Sigmoid colon (tissue), 7 donors: Measurements from ENCODE around the gene CYSRT1. TPM values are rescaled to one million over a fixed set of nuclear protein-coding genes. Genes with fewer than 3 reads are reported as not detected.

Experiments used
- DNase-seq: peaks from one replicate; pipeline ENCODE4 v3.0.0-alpha.2; 2019
- H3K27ac ChIP-seq, 4 donors: fragments of 200-600 bp; sonication (generic); one replicate each; pipeline ENCODE4 v1.5.1; 2016 to 2019; ENCODE audit warnings: mild to moderate bottlenecking in 1 of 4
- H3K27me3 ChIP-seq, 3 donors: fragments of 200-600 bp; sonication (generic); one replicate each; pipeline ENCODE4 v1.5.1; 2019; ENCODE audit warnings: mild to moderate bottlenecking in 1 of 3
- H3K36me3 ChIP-seq, 4 donors: fragments of 200-600 bp; sonication (generic); one replicate each; pipeline ENCODE4 v1.5.1; 2016 to 2019
- H3K4me1 ChIP-seq, 4 donors: fragments of 200-600 bp; sonication (generic); one replicate each; pipeline ENCODE4 v1.5.1; 2017 to 2019
- H3K4me3 ChIP-seq, 4 donors: fragments of 200-600 bp; sonication (generic); one replicate each; pipeline ENCODE4 v1.5.1; 2017 to 2019; ENCODE audit warnings: mild to moderate bottlenecking in 2 of 4, moderate library complexity in 1 of 4
- H3K9me3 ChIP-seq, 4 donors: fragments of 200-600 bp in 3 of 4; sonication (generic) in 3 of 4; one replicate each; pipeline versions ENCODE4 v1.5.1 to v1.6.1; 2013 to 2019
- EP300 ChIP-seq, 4 donors: sonication (generic); formaldehyde crosslinking; IDR thresholded peaks; one replicate each; pipeline ENCODE4 v1.6.1; 2017; ENCODE audit warnings: antibody characterized with exemption in 4 of 4
- POLR2A ChIP-seq, 2 donors: fragments of 450-650 bp; IDR thresholded peaks; one replicate each; pipeline ENCODE4 v1.6.1; 2016; ENCODE audit warnings: antibody characterized with exemption in 2 of 2, mild to moderate bottlenecking in 2 of 2, moderate library complexity in 2 of 2
- POLR2AphosphoS5 ChIP-seq, 4 donors: sonication (generic); formaldehyde crosslinking; IDR thresholded peaks; one replicate each; pipeline ENCODE4 v1.6.1; 2017; ENCODE audit warnings: antibody characterized with exemption in 4 of 4
- WGBS, 2 donors: extraction: QIAGEN DNeasy Blood & Tissue Kit; methylation state at CpG; one replicate each; pipeline ENCODE4 v1.1.7; 2013; 5-methylcytosine and 5-hydroxymethylcytosine counted together
- intact Hi-C: fragments of 100-400 bp; cut with DNase I; formaldehyde crosslinking; loops from one replicate; pipeline ENCODE4 v1.15.1; 2023
- polyA plus RNA-seq, 3 donors: library from polyadenylated mRNA; stranded (reverse); fragments of 200-250 nt; gene quantifications; one replicate each; pipeline ENCODE4 v1.2.3, GENCODE V29; 2013
- total RNA-seq, 4 donors: library from RNA; depleted of rRNA; stranded (reverse); fragments of >200 nt; gene quantifications; one replicate each; pipeline ENCODE4 v1.1.0, GENCODE V29; 2016
- TF ChIP-seq, protein P1 (sequence below), 4 experiments: fragments of 450-650 bp in 3 of 4; fragments of 200-600 bp in 1 of 4; IDR thresholded peaks; one replicate each; pipeline ENCODE4 v1.5.1; 2016 to 2019; ENCODE audit warnings: antibody characterized with exemption in 4 of 4, mild to moderate bottlenecking in 3 of 4, moderate library complexity in 2 of 4
- donor health status: healthy with polysubstance abuse.
- donor health status: Bipolar disorder and iron deficiency.
- donor health status: healthy.

The CYSRT1 gene
- total and polyA plus RNA-seq, 7 donors = 0.33 to 1.2 (median 0.54) TPM; not detected in 4

DNA sequence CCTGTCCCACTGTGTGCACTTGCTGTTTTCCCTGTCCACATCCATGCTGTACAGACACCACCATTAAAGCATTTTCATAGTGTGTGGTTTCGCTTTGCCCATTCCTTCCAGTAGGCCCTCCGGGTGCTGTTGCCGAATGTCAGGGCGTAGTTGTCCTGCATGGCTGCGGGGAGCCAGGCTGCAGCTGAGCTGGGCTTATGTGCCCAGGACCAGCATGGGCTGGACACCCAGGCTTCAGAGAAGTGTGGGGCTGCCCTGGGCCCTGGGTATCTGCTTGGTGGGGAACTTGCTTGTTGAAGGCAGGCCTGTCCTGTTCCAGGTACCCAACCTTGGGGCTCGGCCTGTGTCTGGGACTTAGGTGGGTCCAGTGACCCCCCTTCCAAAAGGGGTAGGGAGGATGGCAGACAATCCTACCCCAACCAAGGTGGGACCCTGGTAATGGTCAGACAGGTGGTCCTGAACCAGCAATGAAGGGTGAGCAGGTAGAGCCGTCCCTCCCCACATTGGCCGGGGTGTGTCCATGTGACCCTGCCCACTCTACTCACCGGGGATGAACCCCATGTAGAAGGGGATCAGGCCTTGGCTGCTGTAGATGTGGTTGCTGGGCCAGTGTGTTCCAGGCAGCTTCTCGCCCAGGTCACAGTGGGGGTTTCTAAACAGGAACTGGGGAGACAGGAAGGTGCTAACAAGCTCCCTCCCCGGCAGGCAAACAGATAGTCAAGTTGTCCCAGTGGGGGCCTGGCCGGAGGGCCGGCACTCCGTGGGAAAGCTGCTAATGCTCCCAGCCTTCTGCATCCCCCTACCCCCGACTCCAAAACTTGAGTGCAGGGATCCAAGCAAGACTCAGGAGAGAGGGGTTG is 18.9 kb downstream of the CYSRT1 start:
- Histone ChIP-seq H3K36me3 (peaks cover 4 to 19% (median 15%) of the 10 kb centered on the region in 4 donors), H3K9me3 (no peaks in the 10 kb centered on the region), H3K4me3 (no peak overlapping the region), H3K4me1 (peaks cover 2 to 47% (median 33%) of the 10 kb centered on the region in 4 donors), H3K27ac (no peak overlapping the region), H3K27me3 (no peaks in the 10 kb centered on the region)
- no peak for DNase-seq
- 56 to 72% methylated on average over 15 of the region's 15 CpGs for WGBS, 2 donors
- TF ChIP-seq, protein P1, sequence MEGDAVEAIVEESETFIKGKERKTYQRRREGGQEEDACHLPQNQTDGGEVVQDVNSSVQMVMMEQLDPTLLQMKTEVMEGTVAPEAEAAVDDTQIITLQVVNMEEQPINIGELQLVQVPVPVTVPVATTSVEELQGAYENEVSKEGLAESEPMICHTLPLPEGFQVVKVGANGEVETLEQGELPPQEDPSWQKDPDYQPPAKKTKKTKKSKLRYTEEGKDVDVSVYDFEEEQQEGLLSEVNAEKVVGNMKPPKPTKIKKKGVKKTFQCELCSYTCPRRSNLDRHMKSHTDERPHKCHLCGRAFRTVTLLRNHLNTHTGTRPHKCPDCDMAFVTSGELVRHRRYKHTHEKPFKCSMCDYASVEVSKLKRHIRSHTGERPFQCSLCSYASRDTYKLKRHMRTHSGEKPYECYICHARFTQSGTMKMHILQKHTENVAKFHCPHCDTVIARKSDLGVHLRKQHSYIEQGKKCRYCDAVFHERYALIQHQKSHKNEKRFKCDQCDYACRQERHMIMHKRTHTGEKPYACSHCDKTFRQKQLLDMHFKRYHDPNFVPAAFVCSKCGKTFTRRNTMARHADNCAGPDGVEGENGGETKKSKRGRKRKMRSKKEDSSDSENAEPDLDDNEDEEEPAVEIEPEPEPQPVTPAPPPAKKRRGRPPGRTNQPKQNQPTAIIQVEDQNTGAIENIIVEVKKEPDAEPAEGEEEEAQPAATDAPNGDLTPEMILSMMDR (IDR thresholded peaks at IDR 0.05) = no peak
- TF ChIP-seq EP300 (IDR thresholded peaks at IDR 0.05) = no peak
- no peak for TF ChIP-seq POLR2A (IDR thresholded peaks at IDR 0.05)
- no peak for TF ChIP-seq POLR2AphosphoS5 (IDR thresholded peaks at IDR 0.05)
- intact Hi-C loops = no loop called here

DNA sequence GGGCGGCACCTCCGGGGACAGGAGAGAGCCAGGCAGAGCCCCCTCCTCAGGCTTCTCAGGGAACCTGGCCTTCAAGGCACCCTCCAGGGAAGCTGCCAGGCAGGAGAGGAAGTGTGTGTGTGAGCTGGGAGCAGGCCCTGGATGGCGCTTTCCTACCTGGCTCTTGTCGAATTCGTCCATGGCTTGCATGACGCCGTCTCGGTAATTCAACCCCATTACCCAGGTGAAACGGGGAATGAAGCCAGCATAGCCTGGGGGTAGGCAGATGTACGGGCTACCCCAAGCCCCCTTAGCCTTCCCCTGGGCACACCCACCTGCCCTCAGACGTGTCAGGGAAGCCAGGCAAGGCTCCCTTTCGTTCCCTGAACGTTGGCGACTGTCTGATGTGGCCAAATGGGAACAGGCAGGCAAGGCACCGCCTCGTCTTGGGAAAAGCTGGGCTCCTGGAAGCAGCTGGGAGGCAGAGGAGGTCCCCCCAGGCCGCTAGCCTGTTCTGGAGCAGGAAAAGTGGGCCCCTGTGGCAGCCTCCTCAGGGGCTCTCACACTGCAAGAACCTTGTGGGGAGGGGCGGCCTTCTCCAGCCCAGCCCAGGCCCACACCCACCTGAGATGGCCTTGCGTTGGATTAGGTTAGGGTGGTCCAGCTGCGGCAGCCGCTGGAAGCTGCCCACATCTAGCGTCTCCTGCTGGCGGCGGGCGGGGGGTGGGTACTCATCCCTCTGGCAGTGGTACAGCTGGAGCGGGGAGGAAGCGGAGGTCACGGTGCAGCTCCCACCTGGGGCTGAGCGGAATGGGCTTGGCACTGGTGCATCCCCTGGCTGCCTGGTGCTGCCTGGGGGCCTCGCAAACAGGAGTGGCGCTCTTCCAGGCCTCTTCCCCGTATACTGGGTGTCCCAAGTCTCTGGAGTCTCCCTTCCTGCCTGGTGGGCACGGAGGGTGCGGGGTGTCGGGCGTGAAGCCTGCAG is 19.8 kb downstream of the CYSRT1 start:
- WGBS, 2 donors = 81% methylated on average over 36 of the region's 36 CpGs
- no peak for TF ChIP-seq POLR2A (IDR thresholded peaks at IDR 0.05)
- no peak for TF ChIP-seq POLR2AphosphoS5 (IDR thresholded peaks at IDR 0.05)
- TF ChIP-seq, protein P1 (IDR thresholded peaks at IDR 0.05) = no peak
- no peak for TF ChIP-seq EP300 (IDR thresholded peaks at IDR 0.05)
- intact Hi-C loops = no loop called here
- Histone ChIP-seq H3K4me1 (peaks cover 2 to 38% (median 24%) of the 10 kb centered on the region in 4 donors), H3K4me3 (no peak overlapping the region), H3K27ac (no peak overlapping the region), H3K27me3 (no peaks in the 10 kb centered on the region), H3K9me3 (no peaks in the 10 kb centered on the region), H3K36me3 (peaks cover 4 to 19% (median 15%) of the 10 kb centered on the region in 4 donors)
- DNase-seq = no peak

DNA sequence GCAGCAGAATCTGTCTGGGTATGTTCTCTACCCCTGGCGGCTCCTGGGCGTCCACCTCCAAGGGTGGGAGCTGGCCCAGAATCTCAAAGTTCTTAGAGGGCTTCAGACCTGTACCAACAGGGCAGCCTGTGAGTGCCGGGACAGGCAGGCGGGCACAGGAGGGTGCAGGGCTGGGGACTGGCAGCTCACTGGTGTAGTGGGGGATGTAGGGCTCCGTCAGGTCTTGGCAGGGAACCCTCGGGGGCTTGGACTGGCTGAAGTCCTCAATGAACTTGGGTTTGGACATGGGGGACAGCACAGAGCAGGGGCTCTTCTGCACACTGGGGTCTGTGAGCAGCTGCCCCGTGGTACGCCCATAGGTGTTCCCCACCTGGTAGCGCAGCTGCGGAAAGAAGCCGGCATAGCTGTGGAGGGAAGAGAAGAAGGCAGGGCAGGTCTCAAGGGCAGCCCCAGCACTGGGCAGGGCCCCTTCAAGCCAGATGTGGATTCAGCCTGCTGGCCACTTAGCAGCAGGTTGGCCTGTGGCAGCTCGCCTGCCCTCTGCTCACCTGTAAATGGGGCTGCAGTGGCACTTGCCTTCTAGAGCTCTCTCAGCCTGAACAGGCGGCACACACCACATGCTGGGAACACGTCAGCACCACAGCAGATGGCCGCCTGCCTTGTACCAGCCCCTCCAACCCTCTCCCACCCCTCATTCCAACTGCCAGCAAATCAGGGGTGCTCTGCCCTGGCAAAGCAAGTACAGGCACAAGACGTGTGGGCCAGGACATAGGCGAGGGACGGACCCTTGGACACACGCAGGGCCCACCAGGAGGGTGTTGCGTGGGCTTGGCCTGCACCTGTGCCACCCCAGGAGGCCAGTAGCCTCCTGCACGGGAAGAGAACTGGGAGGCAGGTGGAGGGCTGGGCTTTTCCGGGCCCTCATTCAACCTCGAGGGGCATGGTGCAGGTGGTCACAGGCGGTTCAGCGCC is 20.8 kb downstream of the CYSRT1 start:
- H3K4me3 ChIP-seq = no peak overlapping the region
- no peak overlapping the region for H3K27ac ChIP-seq
- 91 to 93% methylated on average over 25 of the region's 25 CpGs for WGBS, 2 donors
- peaks cover 2 to 30% (median 20%) of the 10 kb centered on the region in 4 donors for H3K4me1 ChIP-seq
- no peaks in the 10 kb centered on the region for H3K9me3 ChIP-seq
- intact Hi-C loops = no loop called here
- TF ChIP-seq, protein P1 (IDR thresholded peaks at IDR 0.05) = no peak
- TF ChIP-seq POLR2AphosphoS5 (IDR thresholded peaks at IDR 0.05) = no peak
- no peak for TF ChIP-seq EP300 (IDR thresholded peaks at IDR 0.05)
- TF ChIP-seq POLR2A (IDR thresholded peaks at IDR 0.05) = no peak
- peaks cover 4 to 19% (median 15%) of the 10 kb centered on the region in 4 donors for H3K36me3 ChIP-seq
- no peak for DNase-seq
- H3K27me3 ChIP-seq = no peaks in the 10 kb centered on the region
